ENCODE measurements around the gene AP3S1.

Gene AP3S1

GRCh38 chr5:115829913-115830312 is 11.8 kb upstream of the AP3S1 start:
- no peak for DNase-seq

DNA sequence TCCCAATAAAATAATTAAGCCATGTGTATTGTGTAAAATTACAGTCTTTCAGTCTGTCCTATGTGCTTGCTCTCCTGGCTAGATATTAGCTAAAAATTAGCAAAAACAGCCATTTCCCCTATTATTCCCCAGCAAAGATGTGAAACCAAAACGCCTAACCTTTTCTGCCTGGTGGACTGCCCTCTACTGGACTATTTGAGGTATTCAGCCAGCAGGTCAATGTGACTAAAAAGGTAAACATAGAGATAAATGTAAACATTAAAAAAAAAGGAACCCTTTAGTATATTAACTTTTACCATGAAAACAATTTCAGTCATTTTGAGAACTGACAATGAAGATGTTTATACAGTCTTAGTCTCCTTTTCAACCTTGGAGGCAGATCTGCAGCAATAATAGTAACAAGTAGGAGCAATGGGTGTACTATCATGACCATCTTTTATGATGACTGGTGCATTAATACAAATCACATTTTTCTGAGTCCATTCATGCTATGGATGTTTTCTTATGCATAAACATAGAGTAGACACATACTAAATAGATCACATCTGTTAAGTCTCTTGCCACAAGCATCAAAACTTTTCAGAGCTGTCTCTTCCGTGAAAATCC is 10.5 kb upstream of the AP3S1 start:
- DNase-seq, result peak; percentile 63

DNA sequence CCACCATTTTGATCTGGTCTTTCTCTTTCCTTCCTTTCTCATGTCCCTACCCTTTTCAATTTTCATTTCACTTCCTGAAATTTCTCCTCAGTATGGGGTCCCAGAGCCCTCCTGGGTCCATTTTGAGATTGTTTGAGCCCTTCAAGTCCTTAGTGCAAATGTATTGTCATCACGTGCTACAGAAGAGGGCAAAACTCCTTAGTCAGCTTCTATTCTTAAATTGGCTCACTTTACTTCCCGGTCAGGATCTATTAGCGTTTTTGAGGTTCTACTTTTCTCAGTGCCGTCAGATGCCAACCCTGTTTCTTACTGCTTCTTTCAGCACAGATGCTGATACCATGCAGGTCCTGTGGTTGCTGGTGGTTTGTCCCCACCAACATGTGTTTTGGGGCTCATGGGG is 6.3 kb upstream of the AP3S1 start:
- no peak for DNase-seq

DNA sequence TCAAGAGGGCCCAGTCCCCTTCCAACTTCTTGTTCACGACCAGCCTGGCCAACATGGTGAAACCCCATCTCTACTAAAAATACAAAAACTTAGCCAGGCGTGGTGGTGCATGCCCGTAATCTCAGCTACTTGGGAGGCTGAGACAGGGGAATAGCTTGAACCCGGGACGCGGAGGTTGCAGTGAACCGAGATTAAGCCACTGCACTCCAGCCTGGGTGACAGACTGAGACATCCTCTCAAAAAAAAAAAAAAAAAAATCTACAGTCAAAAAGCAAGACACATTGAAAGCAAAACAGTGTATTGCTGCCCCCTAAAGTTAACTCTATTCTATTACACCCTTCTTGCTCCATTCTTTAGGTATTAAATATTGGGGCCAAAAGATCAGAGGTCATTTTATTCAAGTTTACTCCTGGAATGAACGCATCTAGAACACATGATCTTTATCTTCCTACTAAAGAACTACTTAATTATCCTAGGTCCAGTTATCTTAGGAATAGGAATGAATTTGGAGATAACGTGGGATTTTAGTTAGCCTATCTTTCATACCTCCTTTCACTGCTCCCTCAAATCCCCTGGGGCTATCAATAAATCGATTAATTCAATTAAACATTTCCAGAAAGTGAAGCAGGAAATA is 2.7 kb upstream of the AP3S1 start:
- DNase-seq, result peak; percentile 68

DNA sequence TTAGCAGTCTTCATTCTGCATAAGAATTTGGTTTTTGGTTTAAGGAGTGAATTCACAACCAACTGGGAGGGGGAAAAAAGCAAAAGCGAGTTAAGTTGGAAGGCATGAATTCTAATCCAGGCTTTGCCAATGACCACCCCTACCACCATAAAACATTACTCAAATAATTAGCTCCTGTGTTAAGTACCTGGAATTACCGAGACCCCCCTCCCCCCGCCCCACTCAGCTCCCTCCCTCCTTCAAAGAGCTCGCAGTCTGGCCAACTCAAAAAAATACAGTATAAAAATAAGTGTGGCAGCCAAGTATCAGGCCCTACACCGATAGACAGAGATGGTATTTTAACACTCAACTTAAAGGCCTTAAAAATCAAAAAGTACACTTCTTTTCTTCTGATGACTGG is 862 bp upstream of the AP3S1 start:
- DNase-seq, result no peak

DNA sequence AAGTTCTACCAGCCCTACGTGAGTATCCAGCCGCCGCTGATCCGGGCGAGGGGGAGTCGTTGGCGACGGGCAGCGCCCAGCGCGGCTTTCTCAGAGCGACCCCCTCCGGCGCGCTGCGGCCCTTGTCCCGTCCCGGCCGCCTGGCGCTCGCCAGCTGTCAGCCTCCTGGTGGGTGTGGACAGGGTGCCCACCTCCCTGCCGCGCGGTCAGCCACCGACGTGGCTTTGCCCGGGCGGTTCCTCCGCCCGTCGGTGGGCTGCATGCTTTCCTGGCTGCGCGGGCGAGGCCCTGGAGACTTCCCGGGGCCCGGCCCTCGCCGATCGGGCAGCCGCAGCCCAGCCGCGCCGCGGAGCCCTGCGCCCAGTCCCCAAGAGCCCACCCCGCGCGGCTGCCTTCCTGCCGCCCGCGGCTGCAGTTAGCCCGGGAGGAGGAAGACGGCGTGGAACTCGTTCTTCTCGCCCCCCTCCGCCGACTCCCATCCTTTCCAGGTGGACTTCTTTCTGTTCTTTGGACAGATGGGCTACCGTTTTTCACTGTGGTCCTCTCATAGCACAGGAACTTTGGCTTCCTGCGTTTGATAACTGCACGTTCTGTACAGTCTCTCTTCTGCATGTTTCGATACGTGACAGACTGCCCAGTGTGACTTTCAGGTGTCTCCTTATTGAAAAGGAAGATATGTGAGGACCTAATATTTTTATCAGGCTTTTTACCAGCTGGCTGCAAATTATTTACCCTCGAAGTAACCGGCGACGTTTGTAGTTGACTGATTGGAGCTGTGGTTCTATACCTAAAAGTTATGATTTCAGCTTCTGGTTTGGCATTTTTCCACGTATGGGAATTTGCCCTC is 577 bp downstream of the AP3S1 start:
- DNase-seq, result peak; percentile 63

DNA sequence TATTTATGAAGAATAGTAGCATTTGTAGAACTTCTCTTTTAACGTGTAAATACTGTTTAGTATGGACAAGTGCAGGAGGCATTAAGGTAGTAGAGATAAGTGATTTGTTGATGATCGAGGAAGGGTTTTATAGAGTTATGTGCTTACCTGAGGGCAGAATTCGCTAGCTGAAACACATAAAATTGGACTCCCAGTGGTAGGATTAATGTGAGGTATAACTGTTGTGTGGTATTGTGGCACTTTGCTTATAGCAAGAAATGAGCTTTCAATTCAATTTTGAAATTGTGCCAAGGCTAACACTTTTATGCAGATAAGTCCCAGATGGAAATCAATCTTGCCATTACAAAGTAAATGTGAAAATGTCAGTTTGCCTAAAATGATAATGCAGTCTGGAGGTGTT is 1.2 kb downstream of the AP3S1 start:
- DNase-seq, result no peak

GRCh38 chr5:115843444-115844130 is 1.9 kb downstream of the AP3S1 start:
- DNase-seq, result no peak

- DNase-seq, result no peak
Observed at GRCh38 chr5:115844321-115844817, 2.6 kb downstream of the AP3S1 start.

DNA sequence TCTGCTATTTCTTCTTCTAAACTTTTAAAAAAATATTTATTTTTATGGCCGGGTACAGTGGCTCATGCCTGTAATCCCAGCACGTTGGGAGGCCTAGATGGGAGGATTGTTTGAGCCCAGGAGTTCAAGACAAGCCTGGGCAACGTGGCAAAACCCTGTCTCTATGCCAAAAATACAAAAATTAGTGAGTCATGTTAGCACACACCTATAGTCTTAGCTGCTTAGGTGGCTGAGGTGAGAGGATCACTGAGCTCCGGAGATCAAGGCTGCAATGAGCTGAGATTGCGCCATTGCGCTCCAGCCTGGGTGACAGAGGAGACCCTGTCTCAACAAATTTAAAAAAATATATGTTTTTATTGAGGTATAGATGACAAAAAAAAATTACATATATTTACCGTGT is 5.6 kb downstream of the AP3S1 start:
- DNase-seq, result no peak

DNA sequence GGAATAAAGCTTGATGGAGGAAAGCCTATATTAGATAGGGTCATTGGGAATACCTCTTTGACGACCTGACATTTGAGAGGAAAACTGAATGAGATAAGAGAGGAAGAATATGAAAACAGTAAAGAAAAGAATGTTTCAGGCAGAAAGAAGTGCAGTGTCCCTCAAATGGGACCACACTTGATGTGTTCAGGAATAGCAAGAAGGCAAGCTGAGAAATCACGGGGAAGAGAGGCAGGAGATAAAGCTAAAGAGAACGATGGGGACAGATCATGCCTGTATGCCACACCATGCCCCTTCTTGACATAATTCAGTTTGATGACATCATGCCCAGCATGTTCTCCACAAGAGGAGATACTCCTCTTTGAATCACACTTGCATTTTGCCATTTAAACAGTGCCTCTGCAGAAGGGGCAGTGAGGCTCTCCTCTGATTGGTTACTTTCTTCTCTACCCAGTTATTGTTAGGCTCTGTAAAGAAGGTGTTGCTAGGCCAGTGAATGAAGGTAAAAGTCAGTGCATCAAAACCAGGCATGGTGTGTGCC is 7.6 kb downstream of the AP3S1 start:
- no peak for DNase-seq

DNA sequence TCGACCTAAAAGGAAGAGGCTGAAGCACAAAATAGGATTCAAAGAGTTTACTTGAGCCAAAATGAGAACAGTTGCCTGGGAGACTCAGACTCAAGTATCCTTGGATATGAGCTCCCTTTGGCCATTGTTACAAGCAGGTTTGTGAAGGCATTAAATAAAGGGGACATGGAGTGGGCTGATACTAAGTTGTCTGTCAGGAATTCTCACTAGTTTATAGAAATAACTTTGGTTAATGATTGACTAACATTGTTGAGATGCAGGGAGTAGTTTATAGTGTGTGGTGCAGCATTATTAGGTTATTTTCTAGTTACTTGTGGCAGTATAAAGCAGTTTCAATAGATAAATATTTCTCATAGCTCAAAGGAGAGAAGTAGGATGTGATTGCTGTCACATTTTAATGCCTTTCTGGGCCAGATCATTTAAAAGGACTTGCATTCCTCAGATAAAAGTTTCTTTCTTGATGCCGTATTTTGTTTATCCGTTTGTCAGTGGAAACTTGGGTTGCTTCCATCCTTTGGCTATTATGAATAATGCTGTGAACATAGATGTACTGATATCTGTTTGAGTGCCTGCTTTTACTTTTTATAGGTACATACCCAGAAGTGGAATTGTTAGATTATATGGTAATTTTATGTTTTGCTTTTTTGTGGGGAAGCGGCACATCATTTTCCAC is 9.1 kb downstream of the AP3S1 start:
- no peak for DNase-seq

GRCh38 chr5:115854139-115854538 is 12.4 kb downstream of the AP3S1 start:
- no peak for DNase-seq

- peak; percentile 54 for DNase-seq
Observed at GRCh38 chr5:115855959-115856358, 14.2 kb downstream of the AP3S1 start.

DNA sequence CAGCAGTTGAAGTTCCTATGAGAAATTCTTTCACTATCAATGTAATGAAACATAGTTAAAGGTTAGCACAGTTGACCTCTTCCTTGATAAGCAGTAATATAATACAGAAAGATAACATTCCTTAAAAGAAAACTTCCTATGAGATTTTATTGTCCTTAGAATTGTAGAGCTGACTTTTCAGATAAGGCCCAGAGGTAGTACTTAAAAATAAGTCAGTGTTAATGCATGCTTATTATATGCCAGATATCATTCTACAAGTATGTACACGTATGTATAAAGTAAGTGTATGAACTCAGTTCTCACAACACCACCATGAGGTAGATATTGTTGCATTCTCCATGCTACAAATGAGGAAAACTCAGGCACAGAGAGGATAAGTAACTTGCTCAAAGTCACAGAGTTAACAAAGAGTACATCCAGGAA is 15.3 kb downstream of the AP3S1 start:
- DNase-seq, result no peak

- peak; percentile 6 for DNase-seq
Observed at GRCh38 chr5:115857626-115858349, 16.1 kb downstream of the AP3S1 start.

DNA sequence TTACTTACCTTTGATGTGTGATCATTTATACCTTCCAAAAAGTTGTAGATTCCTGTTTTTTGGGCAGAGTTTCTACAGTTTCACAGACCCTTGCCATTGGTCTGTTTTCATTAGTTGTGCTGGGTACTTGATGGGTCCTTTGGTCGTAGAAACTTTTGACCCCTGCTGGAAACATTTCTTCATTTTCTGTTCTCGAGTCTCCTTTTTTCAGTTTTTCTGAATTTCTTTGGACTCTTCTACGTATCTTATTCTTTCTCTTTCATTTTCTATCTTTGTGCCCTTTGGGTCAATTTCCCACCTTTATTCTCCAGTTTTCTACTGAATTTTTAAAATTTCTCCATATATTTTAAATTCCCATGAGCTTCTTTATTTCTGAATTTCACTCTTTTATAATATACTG is 16.7 kb downstream of the AP3S1 start:
- DNase-seq, result no peak

GRCh38 chr5:115859378-115859777 is 17.6 kb downstream of the AP3S1 start:
- DNase-seq, result no peak

DNA sequence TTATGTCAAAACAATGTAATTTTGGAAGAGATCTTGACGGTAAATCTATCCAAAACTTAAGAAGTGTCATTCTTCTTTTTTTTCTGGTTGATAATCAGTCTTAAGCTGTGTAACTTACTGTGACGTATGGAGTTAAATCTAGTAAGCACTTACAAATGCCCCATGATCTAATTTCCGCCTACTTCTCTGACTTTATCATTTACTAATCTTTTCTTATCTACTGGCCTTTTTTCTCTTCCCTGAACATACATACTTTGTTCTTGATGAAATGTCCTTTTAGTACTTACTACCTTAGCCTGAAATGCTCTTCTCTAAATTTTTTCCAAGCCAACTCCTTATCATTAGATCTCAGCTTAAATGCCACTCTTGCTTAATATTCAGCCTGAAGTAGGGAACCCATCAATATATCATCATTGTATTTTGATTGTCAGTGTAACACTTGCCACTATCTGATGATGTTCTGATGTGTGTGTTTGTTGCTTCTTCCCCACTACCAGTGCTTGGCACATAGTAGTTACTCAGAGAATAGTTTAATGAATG is 27.6 kb downstream of the AP3S1 start:
- DNase-seq, result no peak

DNA sequence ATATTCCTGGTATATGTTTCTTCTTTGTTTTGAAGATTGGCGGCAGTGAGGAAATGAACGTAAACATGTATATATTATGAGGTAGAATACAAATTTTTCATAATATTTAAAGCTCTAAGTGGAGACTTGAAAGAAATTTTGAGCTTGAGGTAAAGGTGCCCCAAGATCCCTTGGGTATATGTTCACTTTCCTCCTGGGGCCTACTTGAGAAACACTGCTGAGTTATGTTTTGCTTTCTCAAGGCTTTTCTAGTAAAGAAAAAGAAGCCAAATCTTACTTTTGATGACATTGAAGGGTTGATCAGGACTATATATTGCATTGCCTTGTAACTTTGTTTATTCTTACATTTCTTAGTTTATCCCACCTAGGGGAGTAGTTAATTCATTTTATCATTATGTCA is 30.7 kb downstream of the AP3S1 start:
- DNase-seq, result no peak

GRCh38 chr5:115873392-115873791 is 31.7 kb downstream of the AP3S1 start:
- no peak for DNase-seq
